Activated T-cell treated with anti-CD3 and anti-CD28 coated beads for 48 hours (primary cell): ENCODE results near the gene DNAI4.
"Not testable (repeated sequence)": the region's sequence is repeated elsewhere in the genome, so short reads cannot be mapped to it uniquely, and the experiment has no call there.

Experiments
- DNase-seq: peaks from one replicate; pipeline ENCODE4 v3.0.0-alpha.2; 2020; ENCODE audit warnings: low read depth

The DNAI4 gene

GRCh38 chr1:66924756-66925557, at the start of gene DNAI4, which contains the start of gene MIER1:
Gene DNAI4 (minus strand): TSS chr1:66924856. CDS start chr1:66924831, 25 bp downstream.
Gene MIER1 (plus strand): TSS chr1:66924990. CDS start chr1:66925029, 39 bp downstream.
- DNase-seq: peak; percentile 95

GRCh38 chr1:66968574-66968973, 43.9 kb upstream of the DNAI4 start:
- DNase-seq: no peak

GRCh38 chr1:66966188-66966873, 41.7 kb upstream of the DNAI4 start:
- not testable (repeated sequence) for DNase-seq

- DNase-seq: no peak
Observed at GRCh38 chr1:66957938-66958337, 33.3 kb upstream of the DNAI4 start.

GRCh38 chr1:66954208-66954607, 29.6 kb upstream of the DNAI4 start:
- no peak for DNase-seq

GRCh38 chr1:66951513-66951912, 26.9 kb upstream of the DNAI4 start:
- DNase-seq: no peak

- DNase-seq: no peak
Observed at GRCh38 chr1:66947267-66947666, 22.6 kb upstream of the DNAI4 start.

- no peak for DNase-seq
Observed at GRCh38 chr1:66945316-66945715, 20.7 kb upstream of the DNAI4 start.

GRCh38 chr1:66944330-66945274, 19.9 kb upstream of the DNAI4 start:
- DNase-seq: no peak

GRCh38 chr1:66943361-66943969, 18.8 kb upstream of the DNAI4 start:
- no peak for DNase-seq

- DNase-seq: no peak
Observed at GRCh38 chr1:66940981-66941380, 16.3 kb upstream of the DNAI4 start.

- no peak for DNase-seq
Observed at GRCh38 chr1:66938613-66939012, 14.0 kb upstream of the DNAI4 start.

- no peak for DNase-seq
Observed at GRCh38 chr1:66937529-66938234, 13.0 kb upstream of the DNAI4 start.

- no peak for DNase-seq
Observed at GRCh38 chr1:66933887-66934700, 9.4 kb upstream of the DNAI4 start.

- DNase-seq: no peak
Observed at GRCh38 chr1:66932291-66932690, 7.6 kb upstream of the DNAI4 start.

GRCh38 chr1:66931590-66931989, 6.9 kb upstream of the DNAI4 start:
- no peak for DNase-seq

- DNase-seq: no peak
Observed at GRCh38 chr1:66930823-66931174, 6.1 kb upstream of the DNAI4 start.

- peak; percentile 95 for DNase-seq
Observed at GRCh38 chr1:66929999-66930822, 5.6 kb upstream of the DNAI4 start.

GRCh38 chr1:66929691-66929998, 5.0 kb upstream of the DNAI4 start:
- no peak for DNase-seq
